Tibial artery (tissue), 4 donors: ENCODE results near the gene PSMF1.

Experiments used
- DNase-seq, 2 donors: peaks; one replicate each; pipeline ENCODE4 v3.0.0-alpha.2; 2019
- H3K27ac ChIP-seq, 2 donors: fragments of 200-600 bp; sonication (generic) in 1 of 2; 1 replicate in 1 of 2; 2 replicates in 1 of 2; pipeline ENCODE4 v1.5.1; 2018 to 2019; ENCODE audit warnings: mild to moderate bottlenecking in 1 of 2
- H3K27me3 ChIP-seq, 2 donors: fragments of 200-600 bp; sonication (generic) in 1 of 2; one replicate each; pipeline versions ENCODE4 v1.5.1 to v1.6.0; 2016 to 2019
- H3K36me3 ChIP-seq, 3 donors: fragments of 200-600 bp; sonication (generic) in 2 of 3; one replicate each; pipeline ENCODE4 v1.5.1; 2016 to 2019; ENCODE audit warnings: mild to moderate bottlenecking in 2 of 3
- H3K4me1 ChIP-seq, 4 donors: fragments of 200-600 bp; sonication (generic) in 2 of 4; 1 replicate in 3 of 4; 2 replicates in 1 of 4; pipeline ENCODE4 v1.5.1; 2016 to 2019
- H3K4me3 ChIP-seq, 2 donors: fragments of 200-600 bp; sonication (generic) in 1 of 2; 1 replicate in 1 of 2; 2 replicates in 1 of 2; pipeline ENCODE4 v1.5.1; 2018 to 2019; ENCODE audit warnings: mild to moderate bottlenecking in 2 of 2
- H3K9me3 ChIP-seq, 3 donors: fragments of 200-600 bp; sonication (generic) in 1 of 3; one replicate each; pipeline ENCODE4 v1.5.1; 2016 to 2019
- CTCF ChIP-seq, 2 experiments: fragments of 200-600 bp in 1 of 2; fragments of 450-650 bp in 1 of 2; IDR thresholded peaks; one replicate each; pipeline ENCODE4 v1.5.1; 2017 to 2019; ENCODE audit warnings: antibody characterized with exemption in 2 of 2, mild to moderate bottlenecking in 1 of 2, moderate library complexity in 1 of 2
- intact Hi-C: fragments of 100-400 bp; cut with DNase I; formaldehyde crosslinking; loops from one replicate; pipeline ENCODE4 v1.15.0; 2023; ENCODE audit warnings: low total_unique reads

PSMF1 gene

GRCh38 chr20:1102016-1102415 lies 16.4 kb upstream of the PSMF1 start:
- intact Hi-C loops, result no loop called here
- no peak for DNase-seq
- TF ChIP-seq CTCF (IDR thresholded peaks at IDR 0.05), result no peak
- Histone ChIP-seq H3K36me3 (no peaks in the 10 kb centered on the region), H3K27ac (no peak overlapping the region), H3K9me3 (peaks cover 0 to 32% (median 6%) of the 10 kb centered on the region in 3 donors), H3K27me3 (no peaks in the 10 kb centered on the region), H3K4me3 (no peak overlapping the region), H3K4me1 (no peaks in the 10 kb centered on the region)

GRCh38 chr20:1103751-1104150 lies 14.7 kb upstream of the PSMF1 start:
- H3K27ac ChIP-seq, result no peak overlapping the region
- no peak for TF ChIP-seq CTCF (IDR thresholded peaks at IDR 0.05)
- intact Hi-C loops, result no loop called here
- DNase-seq, result no peak
- no peaks in the 10 kb centered on the region for H3K36me3 ChIP-seq
- H3K27me3 ChIP-seq, result no peaks in the 10 kb centered on the region
- H3K4me3 ChIP-seq, result no peak overlapping the region
- peaks cover 0 to 17% (median 6%) of the 10 kb centered on the region in 3 donors for H3K9me3 ChIP-seq
- no peaks in the 10 kb centered on the region for H3K4me1 ChIP-seq

- DNase-seq, result no peak
- Histone ChIP-seq H3K27ac (no peak overlapping the region), H3K36me3 (no peaks in the 10 kb centered on the region), H3K9me3 (peaks cover 0 to 17% (median 6%) of the 10 kb centered on the region in 3 donors), H3K4me1 (no peaks in the 10 kb centered on the region), H3K27me3 (no peaks in the 10 kb centered on the region), H3K4me3 (no peak overlapping the region)
- intact Hi-C loops, result loop anchor here (5.0 kb wide), 1 partner anchor 288 kb away; no protein-coding TSS in a partner anchor
- TF ChIP-seq CTCF (IDR thresholded peaks at IDR 0.05), result no peak
Measured at GRCh38 chr20:1105599-1106194, 12.7 kb upstream of the PSMF1 start.

GRCh38 chr20:1107176-1107575 lies 11.2 kb upstream of the PSMF1 start:
- H3K27ac ChIP-seq, result no peak overlapping the region
- no peaks in the 10 kb centered on the region for H3K36me3 ChIP-seq
- H3K9me3 ChIP-seq, result peaks cover 0 to 8% (median 3%) of the 10 kb centered on the region in 3 donors
- no peak for TF ChIP-seq CTCF (IDR thresholded peaks at IDR 0.05)
- no peak for DNase-seq
- H3K4me1 ChIP-seq, result no peaks in the 10 kb centered on the region
- no peaks in the 10 kb centered on the region for H3K27me3 ChIP-seq
- intact Hi-C loops, result loop anchor here (5.0 kb wide), 1 partner anchor 290 kb away; no protein-coding TSS in a partner anchor
- H3K4me3 ChIP-seq, result no peak overlapping the region

DNA sequence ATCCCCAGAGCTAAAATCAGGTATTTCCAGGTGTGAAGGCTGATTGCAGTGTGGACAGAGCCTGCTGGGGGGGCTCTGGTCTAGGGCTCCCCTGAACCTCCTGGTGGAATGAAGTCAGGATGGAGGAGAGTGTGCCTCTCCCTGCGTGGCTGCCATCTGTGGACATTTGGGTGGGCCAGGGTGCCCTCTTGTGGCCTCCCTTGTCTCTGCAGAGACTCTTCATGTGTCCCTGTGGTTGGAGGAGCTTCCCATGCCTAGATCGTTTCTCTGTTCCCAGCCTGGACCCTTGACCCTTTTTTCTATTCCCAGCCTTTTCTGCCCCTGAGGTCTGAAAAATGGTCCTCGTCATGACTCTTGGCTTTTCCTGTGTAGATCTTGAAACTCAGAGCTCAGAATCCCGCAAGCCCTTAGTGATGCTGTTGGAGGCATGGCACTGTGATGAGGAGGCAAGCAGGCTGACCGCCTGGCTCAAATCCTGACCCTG lies 9.9 kb upstream of the PSMF1 start:
- H3K4me1 ChIP-seq, result no peaks in the 10 kb centered on the region
- intact Hi-C loops, result loop anchor here (5.0 kb wide), 1 partner anchor 291 kb away; no protein-coding TSS in a partner anchor
- H3K27ac ChIP-seq, result no peak overlapping the region
- H3K27me3 ChIP-seq, result no peaks in the 10 kb centered on the region
- no peak overlapping the region for H3K4me3 ChIP-seq
- peak; percentile 36 to 61 for TF ChIP-seq CTCF (IDR thresholded peaks at IDR 0.05)
- no peaks in the 10 kb centered on the region for H3K36me3 ChIP-seq
- peak in 1 of 2 donors; percentile 54 for DNase-seq
- H3K9me3 ChIP-seq, result no peaks in the 10 kb centered on the region
